ENCODE results near the gene RUFY3. TPM values are rescaled to one million over a fixed set of nuclear protein-coding genes. Genes with fewer than 3 reads are reported as not detected.

RUFY3 gene
- total RNA-seq, 1 experiment from 2014 or later, result 42.7 TPM

- CTCF ChIA-PET, result interaction anchor here (3.8 kb wide), 1 partner anchor 150 kb away, joined by 17 read pairs; no protein-coding TSS in a partner anchor
- intact Hi-C loops (cut with micrococcal nuclease), result no loop called here
- Mint-ChIP-seq H3K4me3 (ENCODE audit: unreplicated experiment) (no peak overlapping the region), H3K27ac (ENCODE audit: low read depth, unreplicated experiment) (no peak overlapping the region), H3K4me1 (ENCODE audit: insufficient read depth, unreplicated experiment) (no peaks in the 10 kb centered on the region), H3K9me3 (ENCODE audit: unreplicated experiment) (no peaks in the 10 kb centered on the region), H3K36me3 (ENCODE audit: insufficient read depth, unreplicated experiment) (peaks cover 34% of the 10 kb centered on the region), H3K27me3 (ENCODE audit: insufficient read depth, unreplicated experiment) (no peaks in the 10 kb centered on the region)
- POLR2A ChIA-PET, result no interaction called here
- TF ChIP-seq CTCF (IDR thresholded peaks at IDR 0.05; ENCODE audit: unreplicated experiment), result no peak
- no peak for DNase-seq (ENCODE audit: unreplicated experiment)
- no TSS peak for BruUV-seq (replicated peaks)
Observed at GRCh38 chr4:70801265-70801809, 79.6 kb downstream of the RUFY3 start.

- Mint-ChIP-seq H3K9me3 (ENCODE audit: unreplicated experiment) (no peaks in the 10 kb centered on the region), H3K27ac (ENCODE audit: low read depth, unreplicated experiment) (no peak overlapping the region), H3K36me3 (ENCODE audit: insufficient read depth, unreplicated experiment) (peaks cover 27% of the 10 kb centered on the region), H3K4me1 (ENCODE audit: insufficient read depth, unreplicated experiment) (no peaks in the 10 kb centered on the region), H3K27me3 (ENCODE audit: insufficient read depth, unreplicated experiment) (no peaks in the 10 kb centered on the region), H3K4me3 (ENCODE audit: unreplicated experiment) (no peak overlapping the region)
- no peak for DNase-seq (ENCODE audit: unreplicated experiment)
- ChIA-PET POLR2A (interaction anchor here (1.3 kb wide), 1 partner anchor 69 kb away, joined by 4 read pairs; no protein-coding TSS in a partner anchor), CTCF (interaction anchor here (0.6 to 3.8 kb wide), 6 partner anchors 14 to 1732 kb away, joined by 3 to 17 read pairs (median 3); no protein-coding TSS in a partner anchor)
- TF ChIP-seq CTCF (IDR thresholded peaks at IDR 0.05; ENCODE audit: unreplicated experiment), result no peak
- intact Hi-C loops (cut with micrococcal nuclease), result no loop called here
- no TSS peak for BruUV-seq (replicated peaks)
Observed at GRCh38 chr4:70802928-70803580, 81.3 kb downstream of the RUFY3 start.

GRCh38 chr4:70808151-70808550, 86.4 kb downstream of the RUFY3 start:
- no peak for DNase-seq (ENCODE audit: unreplicated experiment)
- Mint-ChIP-seq H3K36me3 (ENCODE audit: insufficient read depth, unreplicated experiment) (peaks cover 4% of the 10 kb centered on the region), H3K27ac (ENCODE audit: low read depth, unreplicated experiment) (no peak overlapping the region), H3K9me3 (ENCODE audit: unreplicated experiment) (no peaks in the 10 kb centered on the region), H3K4me1 (ENCODE audit: insufficient read depth, unreplicated experiment) (no peaks in the 10 kb centered on the region), H3K27me3 (ENCODE audit: insufficient read depth, unreplicated experiment) (no peaks in the 10 kb centered on the region), H3K4me3 (ENCODE audit: unreplicated experiment) (no peak overlapping the region)
- BruUV-seq (replicated peaks), result no TSS peak
- TF ChIP-seq CTCF (IDR thresholded peaks at IDR 0.05; ENCODE audit: unreplicated experiment), result no peak
- ChIA-PET POLR2A (no interaction called here), CTCF (no interaction called here)
- intact Hi-C loops (cut with micrococcal nuclease), result no loop called here

GRCh38 chr4:70815370-70815769, 93.6 kb downstream of the RUFY3 start:
- no peak for TF ChIP-seq CTCF (IDR thresholded peaks at IDR 0.05; ENCODE audit: unreplicated experiment)
- BruUV-seq (replicated peaks), result no TSS peak
- Mint-ChIP-seq H3K9me3 (ENCODE audit: unreplicated experiment) (no peaks in the 10 kb centered on the region), H3K36me3 (ENCODE audit: insufficient read depth, unreplicated experiment) (peaks cover 34% of the 10 kb centered on the region), H3K4me1 (ENCODE audit: insufficient read depth, unreplicated experiment) (no peaks in the 10 kb centered on the region), H3K4me3 (ENCODE audit: unreplicated experiment) (no peak overlapping the region), H3K27ac (ENCODE audit: low read depth, unreplicated experiment) (no peak overlapping the region), H3K27me3 (ENCODE audit: insufficient read depth, unreplicated experiment) (no peaks in the 10 kb centered on the region)
- POLR2A ChIA-PET, result no interaction called here
- no peak for DNase-seq (ENCODE audit: unreplicated experiment)
- intact Hi-C loops (cut with micrococcal nuclease), result no loop called here
- CTCF ChIA-PET, result interaction anchor here (0.6 kb wide), 1 partner anchor 151 kb away, joined by 3 read pairs; no protein-coding TSS in a partner anchor
